ENCODE results near the gene SIDT1.

The SIDT1 gene

GRCh38 chr3:113664523-113665094 is 132.3 kb downstream of the SIDT1 start:
- TF ChIP-seq CREB1 (IDR thresholded peaks at IDR 0.05; ENCODE audit: low read depth) (no peak), TEAD4 (IDR thresholded peaks at IDR 0.05) (no peak), FOXM1 (IDR thresholded peaks at IDR 0.05; ENCODE audit: borderline replicate concordance, low read depth) (no peak), CEBPB (IDR thresholded peaks at IDR 0.05) (no peak), TAF1 (IDR thresholded peaks at IDR 0.05; ENCODE audit: low read depth) (no peak), RAD21 (IDR thresholded peaks at IDR 0.05; ENCODE audit: low read depth) (no peak), REST (IDR thresholded peaks at IDR 0.05; ENCODE audit: low read depth) (no peak), EP300 (IDR thresholded peaks at IDR 0.05; ENCODE audit: borderline replicate concordance) (no peak), YY1 (IDR thresholded peaks at IDR 0.05; ENCODE audit: low read depth) (no peak), EGR1 (IDR thresholded peaks at IDR 0.05) (no peak), MAX (IDR thresholded peaks at IDR 0.05) (no peak), USF1 (IDR thresholded peaks at IDR 0.05) (no peak), NFIC (IDR thresholded peaks at IDR 0.05) (no peak), TCF12 (IDR thresholded peaks at IDR 0.05; ENCODE audit: low read depth) (no peak), ZBTB7A (IDR thresholded peaks at IDR 0.05; ENCODE audit: low read depth) (no peak)

- TF ChIP-seq ZBTB7A (IDR thresholded peaks at IDR 0.05; ENCODE audit: low read depth) (no peak), CREB1 (IDR thresholded peaks at IDR 0.05; ENCODE audit: low read depth) (no peak), NFIC (IDR thresholded peaks at IDR 0.05) (no peak), REST (IDR thresholded peaks at IDR 0.05; ENCODE audit: low read depth) (no peak), EGR1 (IDR thresholded peaks at IDR 0.05) (no peak), RAD21 (IDR thresholded peaks at IDR 0.05; ENCODE audit: low read depth) (no peak), TCF12 (IDR thresholded peaks at IDR 0.05; ENCODE audit: low read depth) (no peak), CEBPB (IDR thresholded peaks at IDR 0.05) (no peak), MAX (IDR thresholded peaks at IDR 0.05) (no peak), USF1 (IDR thresholded peaks at IDR 0.05) (no peak), YY1 (IDR thresholded peaks at IDR 0.05; ENCODE audit: low read depth) (no peak), EP300 (IDR thresholded peaks at IDR 0.05; ENCODE audit: borderline replicate concordance) (no peak; the same call in 1 of the 2 replicates), TEAD4 (IDR thresholded peaks at IDR 0.05) (no peak), FOXM1 (IDR thresholded peaks at IDR 0.05; ENCODE audit: borderline replicate concordance, low read depth) (no peak)
Measured at GRCh38 chr3:113668015-113668414, 135.7 kb downstream of the SIDT1 start.

GRCh38 chr3:113673593-113673992 is 141.2 kb downstream of the SIDT1 start:
- TF ChIP-seq EGR1 (IDR thresholded peaks at IDR 0.05) (no peak), MAX (IDR thresholded peaks at IDR 0.05) (no peak), ZBTB7A (IDR thresholded peaks at IDR 0.05; ENCODE audit: low read depth) (no peak), TCF12 (IDR thresholded peaks at IDR 0.05; ENCODE audit: low read depth) (no peak)

GRCh38 chr3:113676261-113676660 is 143.9 kb downstream of the SIDT1 start:
- TF ChIP-seq CREB1 (IDR thresholded peaks at IDR 0.05; ENCODE audit: low read depth), result no peak
- TF ChIP-seq CEBPB (IDR thresholded peaks at IDR 0.05), result no peak
- TF ChIP-seq TAF1 (IDR thresholded peaks at IDR 0.05; ENCODE audit: low read depth), result no peak
- TF ChIP-seq RAD21 (IDR thresholded peaks at IDR 0.05; ENCODE audit: low read depth), result no peak
- no peak for TF ChIP-seq TCF12 (IDR thresholded peaks at IDR 0.05; ENCODE audit: low read depth)
- no peak for TF ChIP-seq TEAD4 (IDR thresholded peaks at IDR 0.05)
- no peak for TF ChIP-seq YY1 (IDR thresholded peaks at IDR 0.05; ENCODE audit: low read depth)
- no peak for TF ChIP-seq ZBTB7A (IDR thresholded peaks at IDR 0.05; ENCODE audit: low read depth)
- TF ChIP-seq USF1 (IDR thresholded peaks at IDR 0.05), result no peak
- TF ChIP-seq NFIC (IDR thresholded peaks at IDR 0.05), result no peak
- no peak for TF ChIP-seq EP300 (IDR thresholded peaks at IDR 0.05; ENCODE audit: borderline replicate concordance)
- TF ChIP-seq REST (IDR thresholded peaks at IDR 0.05; ENCODE audit: low read depth), result no peak
- no peak for TF ChIP-seq MAX (IDR thresholded peaks at IDR 0.05)
- TF ChIP-seq FOXM1 (IDR thresholded peaks at IDR 0.05; ENCODE audit: borderline replicate concordance, low read depth), result no peak
- no peak for TF ChIP-seq EGR1 (IDR thresholded peaks at IDR 0.05)
